H1 (cell line): Measurements from ENCODE around the gene GPHA2. TPM values are rescaled to one million over a fixed set of nuclear protein-coding genes. Genes with fewer than 3 reads are reported as not detected.

Source experiments
- CTCF ChIP-seq, 3 experiments: IDR thresholded peaks; 1 replicate in 2 of 3; 2 replicates in 1 of 3; pipeline versions ENCODE4 v1.5.1 to v1.6.1; 2011; ENCODE audit warnings: low read length in 3 of 3, mild to moderate bottlenecking in 3 of 3, inconsistent platforms in 2 of 3, low read depth in 1 of 3, moderate library complexity in 1 of 3; ENCODE audit not compliant: insufficient read depth in 1 of 3; ENCODE audit errors: control extremely low read depth in 1 of 3
- TBP ChIP-seq: IDR thresholded peaks from 2 replicates; pipeline ENCODE4 v1.6.1; 2011; ENCODE audit warnings: low read depth, low read length, improper control_type of control experiment
- TEAD4 ChIP-seq: IDR thresholded peaks from 2 replicates; pipeline ENCODE4 v1.6.1; 2012; ENCODE audit warnings: low read depth, low read length, inconsistent platforms, mixed read lengths
- USF2 ChIP-seq: IDR thresholded peaks from 2 replicates; pipeline ENCODE4 v1.6.1; 2011; ENCODE audit warnings: low read length, improper control_type of control experiment
- polyA plus RNA-seq, 7 experiments: library from polyadenylated mRNA; depleted of rRNA in 3 of 7; stranded (reverse) in 5 of 7; unstranded in 2 of 7; fragments of >200 nt in 5 of 7; fragments of 200-250 nt in 2 of 7; gene quantifications; 1 replicate in 5 of 7; 2 replicates in 1 of 7; 4 replicates in 1 of 7; pipeline versions ENCODE4 v1.2.1 to v1.2.3, GENCODE V29; 2011 to 2013; ENCODE audit warnings: missing spikeins in 2 of 7, mixed read lengths in 2 of 7
- total RNA-seq: library from RNA; stranded (reverse); fragmentation: NEBNext Ultra II Directional; extraction: Animal tissue kit (Norgen Biotek cat#: 25700); gene quantifications from 2 replicates; pipeline ENCODE4 v1.2.1, GENCODE V29; 2021
- TF ChIP-seq, protein P1 (sequence below): IDR thresholded peaks from 2 replicates; pipeline ENCODE4 v1.6.1; 2012; ENCODE audit warnings: low read length, inconsistent platforms

Gene GPHA2
- total and polyA plus RNA-seq, 2 of the 8 experiments (the other 6 are each of a cell fraction or from before 2014, with no cell fraction given), result 0.97 to 4.4 TPM

- TF ChIP-seq TBP (no peak), TEAD4 (no peak), USF2 (no peak), CTCF (IDR thresholded peaks at IDR 0.05; ENCODE audit: control extremely low read depth in 1 of 3, insufficient read depth in 1 of 3, low read depth in 1 of 3, low read length in 3 of 3) (no peak)
- TF ChIP-seq, protein P1, sequence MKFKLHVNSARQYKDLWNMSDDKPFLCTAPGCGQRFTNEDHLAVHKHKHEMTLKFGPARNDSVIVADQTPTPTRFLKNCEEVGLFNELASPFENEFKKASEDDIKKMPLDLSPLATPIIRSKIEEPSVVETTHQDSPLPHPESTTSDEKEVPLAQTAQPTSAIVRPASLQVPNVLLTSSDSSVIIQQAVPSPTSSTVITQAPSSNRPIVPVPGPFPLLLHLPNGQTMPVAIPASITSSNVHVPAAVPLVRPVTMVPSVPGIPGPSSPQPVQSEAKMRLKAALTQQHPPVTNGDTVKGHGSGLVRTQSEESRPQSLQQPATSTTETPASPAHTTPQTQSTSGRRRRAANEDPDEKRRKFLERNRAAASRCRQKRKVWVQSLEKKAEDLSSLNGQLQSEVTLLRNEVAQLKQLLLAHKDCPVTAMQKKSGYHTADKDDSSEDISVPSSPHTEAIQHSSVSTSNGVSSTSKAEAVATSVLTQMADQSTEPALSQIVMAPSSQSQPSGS, result no peak
These were observed 48.4 kb downstream of the GPHA2 start (continued) for GRCh38 chr11:64887234-64887756.
